ENCODE data around the gene SYVN1.
A peak's percentile ranks its signal among the peaks of the same experiment; 100 is the strongest.

SYVN1 gene

GRCh38 chr11:65096926-65097325 lies 37.4 kb downstream of the SYVN1 start:
- H3K9me3 ChIP-seq (ENCODE audit: insufficient read depth, low read length, severe bottlenecking): no peaks in the 10 kb centered on the region
- no peak overlapping the region for H2AFZ ChIP-seq (ENCODE audit: low read depth, low read length)
- H3K4me3 ChIP-seq (ENCODE audit: low read depth in 1 of 2, low read length in 2 of 2): peak overlapping the region; percentile 52 to 93; a peak in 3 of 4 replicates
- peaks cover 8% of the 10 kb centered on the region; the same call in 1 of the 2 replicates for H4K20me1 ChIP-seq (ENCODE audit: insufficient read depth, low read length)
- H3K36me3 ChIP-seq (ENCODE audit: insufficient read depth, low read length): peaks cover 20% of the 10 kb centered on the region
- H3K27ac ChIP-seq (ENCODE audit: low read length): peak overlapping the region; percentile 63
- peaks cover 29% of the 10 kb centered on the region for H3K4me1 ChIP-seq (ENCODE audit: insufficient read depth, low read length)
- peak overlapping the region; percentile 93 for H3K4me2 ChIP-seq (ENCODE audit: insufficient read depth, low read length)
- TF ChIP-seq CTCF (IDR thresholded peaks at IDR 0.05; ENCODE audit: borderline replicate concordance, extremely low read depth, low read length, poor library complexity, severe bottlenecking): no peak
- TF ChIP-seq EZH2 (IDR thresholded peaks at IDR 0.05; ENCODE audit: borderline replicate concordance, low read depth, low read length, severe bottlenecking): no peak
- ATAC-seq (ENCODE audit: insufficient read depth, low read depth) (no peak), DNase-seq (no peak)
- peaks cover 47% of the 10 kb centered on the region for H3K79me2 ChIP-seq (ENCODE audit: insufficient read depth, low read length)
- H3K9ac ChIP-seq (ENCODE audit: low read depth, low read length): peak overlapping the region; percentile 65
- no peaks in the 10 kb centered on the region for H3K27me3 ChIP-seq (ENCODE audit: insufficient read depth, low read length, poor library complexity)

- Histone ChIP-seq H4K20me1 (ENCODE audit: insufficient read depth, low read length) (peaks cover 8% of the 10 kb centered on the region; the same call in 1 of the 2 replicates), H3K36me3 (ENCODE audit: insufficient read depth, low read length) (peaks cover 16% of the 10 kb centered on the region), H3K27ac (ENCODE audit: low read length) (peak within 1 kb of the TSS; percentile 74), H3K4me1 (ENCODE audit: insufficient read depth, low read length) (peaks cover 29% of the 10 kb centered on the region), H3K4me3 (ENCODE audit: low read depth in 1 of 2, low read length in 2 of 2) (peak within 1 kb of the TSS; percentile 52 to 93; a peak in 3 of 4 replicates), H3K4me2 (ENCODE audit: insufficient read depth, low read length) (peak within 1 kb of the TSS; percentile 93), H3K27me3 (ENCODE audit: insufficient read depth, low read length, poor library complexity) (no peaks in the 10 kb centered on the region), H3K9me3 (ENCODE audit: insufficient read depth, low read length, severe bottlenecking) (no peaks in the 10 kb centered on the region), H2AFZ (ENCODE audit: low read depth, low read length) (peak within 1 kb of the TSS; percentile 91), H3K79me2 (ENCODE audit: insufficient read depth, low read length) (peaks cover 41% of the 10 kb centered on the region), H3K9ac (ENCODE audit: low read depth, low read length) (peak within 1 kb of the TSS; percentile 65)
- ATAC-seq (ENCODE audit: insufficient read depth, low read depth): peak; percentile 90
- TF ChIP-seq EZH2 (IDR thresholded peaks at IDR 0.05; ENCODE audit: borderline replicate concordance, low read depth, low read length, severe bottlenecking) (no peak), CTCF (IDR thresholded peaks at IDR 0.05; ENCODE audit: borderline replicate concordance, extremely low read depth, low read length, poor library complexity, severe bottlenecking) (no peak)
- DNase-seq: peak; percentile 87
Observed at GRCh38 chr11:65095974-65096806, 38.1 kb downstream of the SYVN1 start, which contains the start of gene VPS51. Gene VPS51, plus strand, starts transcription at chr11:65096214. Its CDS starts 37 bp downstream, at chr11:65096251.

GRCh38 chr11:65095427-65095826 lies 38.9 kb downstream of the SYVN1 start:
- peak overlapping the region; percentile 65 for H3K9ac ChIP-seq (ENCODE audit: low read depth, low read length)
- no peaks in the 10 kb centered on the region for H3K9me3 ChIP-seq (ENCODE audit: insufficient read depth, low read length, severe bottlenecking)
- DNase-seq (no peak), ATAC-seq (ENCODE audit: insufficient read depth, low read depth) (no peak)
- no peak for TF ChIP-seq EZH2 (IDR thresholded peaks at IDR 0.05; ENCODE audit: borderline replicate concordance, low read depth, low read length, severe bottlenecking)
- TF ChIP-seq CTCF (IDR thresholded peaks at IDR 0.05; ENCODE audit: borderline replicate concordance, extremely low read depth, low read length, poor library complexity, severe bottlenecking): no peak
- peaks cover 8% of the 10 kb centered on the region; the same call in 1 of the 2 replicates for H4K20me1 ChIP-seq (ENCODE audit: insufficient read depth, low read length)
- no peaks in the 10 kb centered on the region for H3K27me3 ChIP-seq (ENCODE audit: insufficient read depth, low read length, poor library complexity)
- peak overlapping the region; percentile 74 for H3K27ac ChIP-seq (ENCODE audit: low read length)
- H3K79me2 ChIP-seq (ENCODE audit: insufficient read depth, low read length): peaks cover 36% of the 10 kb centered on the region
- H2AFZ ChIP-seq (ENCODE audit: low read depth, low read length): peak overlapping the region; percentile 91
- peak overlapping the region in 1 of 2 experiments; percentile 93; a peak in 2 of 4 replicates for H3K4me3 ChIP-seq (ENCODE audit: low read depth in 1 of 2, low read length in 2 of 2)
- peak overlapping the region; percentile 93 for H3K4me2 ChIP-seq (ENCODE audit: insufficient read depth, low read length)
- peaks cover 29% of the 10 kb centered on the region for H3K4me1 ChIP-seq (ENCODE audit: insufficient read depth, low read length)
- H3K36me3 ChIP-seq (ENCODE audit: insufficient read depth, low read length): peaks cover 11% of the 10 kb centered on the region
